GM12801 (cell line): ENCODE data around the gene HIVEP3.

ENCODE experiments used
- TF ChIP-seq, protein P1 (sequence below): IDR thresholded peaks from one replicate; pipeline ENCODE4 v1.5.1; 2011; ENCODE audit warnings: control low read depth; ENCODE audit not compliant: insufficient read length; ENCODE audit errors: extremely low read depth

The HIVEP3 gene

GRCh38 chr1:41611932-41612450 is 306.7 kb downstream of the HIVEP3 start:
- TF ChIP-seq, protein P1, sequence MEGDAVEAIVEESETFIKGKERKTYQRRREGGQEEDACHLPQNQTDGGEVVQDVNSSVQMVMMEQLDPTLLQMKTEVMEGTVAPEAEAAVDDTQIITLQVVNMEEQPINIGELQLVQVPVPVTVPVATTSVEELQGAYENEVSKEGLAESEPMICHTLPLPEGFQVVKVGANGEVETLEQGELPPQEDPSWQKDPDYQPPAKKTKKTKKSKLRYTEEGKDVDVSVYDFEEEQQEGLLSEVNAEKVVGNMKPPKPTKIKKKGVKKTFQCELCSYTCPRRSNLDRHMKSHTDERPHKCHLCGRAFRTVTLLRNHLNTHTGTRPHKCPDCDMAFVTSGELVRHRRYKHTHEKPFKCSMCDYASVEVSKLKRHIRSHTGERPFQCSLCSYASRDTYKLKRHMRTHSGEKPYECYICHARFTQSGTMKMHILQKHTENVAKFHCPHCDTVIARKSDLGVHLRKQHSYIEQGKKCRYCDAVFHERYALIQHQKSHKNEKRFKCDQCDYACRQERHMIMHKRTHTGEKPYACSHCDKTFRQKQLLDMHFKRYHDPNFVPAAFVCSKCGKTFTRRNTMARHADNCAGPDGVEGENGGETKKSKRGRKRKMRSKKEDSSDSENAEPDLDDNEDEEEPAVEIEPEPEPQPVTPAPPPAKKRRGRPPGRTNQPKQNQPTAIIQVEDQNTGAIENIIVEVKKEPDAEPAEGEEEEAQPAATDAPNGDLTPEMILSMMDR, result no peak

GRCh38 chr1:41611068-41611931 is 307.4 kb downstream of the HIVEP3 start:
- TF ChIP-seq, protein P1, result no peak

- TF ChIP-seq, protein P1, result no peak
Observed at GRCh38 chr1:41610361-41610760, 308.4 kb downstream of the HIVEP3 start.

- TF ChIP-seq, protein P1, result no peak
Observed at GRCh38 chr1:41609166-41609883, 309.4 kb downstream of the HIVEP3 start.

DNA sequence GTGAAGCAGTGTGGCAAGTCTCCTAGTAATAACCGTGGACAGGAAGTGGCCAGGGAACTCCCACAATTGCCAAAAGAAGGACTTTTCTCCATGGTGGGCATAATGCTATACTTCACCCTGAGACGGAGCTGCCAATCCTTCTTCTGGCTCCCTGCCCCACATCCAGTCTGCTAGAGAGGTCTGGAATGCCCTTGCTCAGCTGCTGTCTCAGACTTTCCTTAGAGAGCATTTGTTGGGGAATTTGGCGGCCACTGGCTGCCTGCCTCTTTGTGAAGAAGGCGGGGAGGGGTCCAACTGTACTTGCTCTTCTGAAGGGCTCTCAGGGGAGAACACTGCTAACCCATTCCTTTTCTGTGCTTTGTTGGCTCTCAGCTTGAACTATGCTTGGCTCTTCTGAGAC is 310.5 kb downstream of the HIVEP3 start:
- TF ChIP-seq, protein P1, result no peak

DNA sequence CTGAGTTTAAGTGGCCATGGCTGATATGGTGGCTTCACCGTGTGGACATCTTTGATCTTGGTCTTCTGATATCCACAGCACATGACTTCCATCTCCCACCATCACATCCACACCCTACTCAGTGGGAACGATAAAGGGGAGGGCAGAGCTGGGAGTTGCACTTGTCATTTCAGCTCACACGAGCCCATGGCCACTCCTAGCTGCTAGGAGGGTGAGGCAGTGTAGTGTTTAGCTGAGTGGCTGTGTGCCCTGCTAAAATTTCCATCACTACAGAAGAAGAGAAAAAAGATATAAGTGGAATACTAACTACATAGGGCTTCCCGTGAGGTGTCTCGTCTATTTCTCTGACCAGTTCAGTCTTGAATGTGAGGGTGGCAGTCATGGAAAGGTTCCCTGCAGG is 310.9 kb downstream of the HIVEP3 start:
- TF ChIP-seq, protein P1, result no peak

GRCh38 chr1:41599912-41600311 is 318.8 kb downstream of the HIVEP3 start:
- TF ChIP-seq, protein P1, result no peak
